ENCODE measurements around the gene ADARB1. TPM values are rescaled to one million over a fixed set of nuclear protein-coding genes. Genes with fewer than 3 reads are reported as not detected.

Gene ADARB1
- total RNA-seq, 1 donor from 2014 or later, result 5.1 TPM

DNA sequence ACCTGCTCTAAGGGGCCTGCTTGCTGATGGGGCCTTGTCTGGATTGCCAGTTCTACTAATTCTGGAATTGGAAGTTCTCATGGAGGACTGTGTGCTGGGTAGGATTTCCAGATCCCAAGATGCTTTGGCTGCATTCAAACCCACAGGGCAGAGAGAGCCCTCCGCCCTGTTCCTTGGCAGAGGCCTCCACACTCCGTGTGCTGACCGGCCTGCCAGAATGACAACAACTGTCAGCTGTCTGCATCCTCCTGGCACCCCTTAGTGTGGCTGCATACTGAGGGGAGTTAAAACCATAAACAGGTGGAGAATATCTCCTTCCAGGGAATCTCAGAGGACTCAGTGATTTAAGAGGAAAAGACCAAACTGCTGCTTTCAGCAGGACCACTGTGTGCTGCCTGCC lies 60.7 kb downstream of the ADARB1 start:
- Mint-ChIP-seq H3K9me3 (no peaks in the 10 kb centered on the region), H3K4me1 (peaks cover 10% of the 10 kb centered on the region), H3K36me3 (no peaks in the 10 kb centered on the region), H3K27me3 (ENCODE audit: insufficient read depth, low read depth) (peaks cover 3% of the 10 kb centered on the region), H3K4me3 (no peak overlapping the region), H3K27ac (no peak overlapping the region)
- Histone ChIP-seq H3K4me1 (no peaks in the 10 kb centered on the region), H3K79me2 (ENCODE audit: low read depth) (no peaks in the 10 kb centered on the region), H3K27me3 (no peaks in the 10 kb centered on the region), H3K9ac (no peak overlapping the region), H3K4me3 (no peak overlapping the region), H3K27ac (no peak overlapping the region), H4K20me1 (ENCODE audit: low read depth) (no peaks in the 10 kb centered on the region), H2AFZ (replicated peaks) (no peak overlapping the region), H3K9me3 (ENCODE audit: low read depth) (no peaks in the 10 kb centered on the region), H3F3A (ENCODE audit: low read depth) (peaks cover 4% of the 10 kb centered on the region), H3K36me3 (no peaks in the 10 kb centered on the region), H3K4me2 (no peak overlapping the region)
- DNase-seq (ENCODE audit: low spot score), result no peak
- TF ChIP-seq EZH2 (IDR thresholded peaks at IDR 0.05) (no peak), EZH2phosphoT487 (IDR thresholded peaks at IDR 0.05) (no peak)
- TF ChIP-seq, protein P1, sequence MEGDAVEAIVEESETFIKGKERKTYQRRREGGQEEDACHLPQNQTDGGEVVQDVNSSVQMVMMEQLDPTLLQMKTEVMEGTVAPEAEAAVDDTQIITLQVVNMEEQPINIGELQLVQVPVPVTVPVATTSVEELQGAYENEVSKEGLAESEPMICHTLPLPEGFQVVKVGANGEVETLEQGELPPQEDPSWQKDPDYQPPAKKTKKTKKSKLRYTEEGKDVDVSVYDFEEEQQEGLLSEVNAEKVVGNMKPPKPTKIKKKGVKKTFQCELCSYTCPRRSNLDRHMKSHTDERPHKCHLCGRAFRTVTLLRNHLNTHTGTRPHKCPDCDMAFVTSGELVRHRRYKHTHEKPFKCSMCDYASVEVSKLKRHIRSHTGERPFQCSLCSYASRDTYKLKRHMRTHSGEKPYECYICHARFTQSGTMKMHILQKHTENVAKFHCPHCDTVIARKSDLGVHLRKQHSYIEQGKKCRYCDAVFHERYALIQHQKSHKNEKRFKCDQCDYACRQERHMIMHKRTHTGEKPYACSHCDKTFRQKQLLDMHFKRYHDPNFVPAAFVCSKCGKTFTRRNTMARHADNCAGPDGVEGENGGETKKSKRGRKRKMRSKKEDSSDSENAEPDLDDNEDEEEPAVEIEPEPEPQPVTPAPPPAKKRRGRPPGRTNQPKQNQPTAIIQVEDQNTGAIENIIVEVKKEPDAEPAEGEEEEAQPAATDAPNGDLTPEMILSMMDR (IDR thresholded peaks at IDR 0.05), result no peak

GRCh38 chr21:45135868-45136267 lies 61.5 kb downstream of the ADARB1 start:
- H3K9ac ChIP-seq, result no peak overlapping the region
- H4K20me1 ChIP-seq (ENCODE audit: low read depth), result no peaks in the 10 kb centered on the region
- no peaks in the 10 kb centered on the region for H3K9me3 ChIP-seq (ENCODE audit: low read depth)
- H3K79me2 ChIP-seq (ENCODE audit: low read depth), result no peaks in the 10 kb centered on the region
- no peaks in the 10 kb centered on the region for H3K27me3 ChIP-seq
- H3F3A ChIP-seq (ENCODE audit: low read depth), result peaks cover 4% of the 10 kb centered on the region
- no peak overlapping the region for H3K4me2 ChIP-seq
- no peak for TF ChIP-seq EZH2phosphoT487 (IDR thresholded peaks at IDR 0.05)
- TF ChIP-seq, protein P1 (IDR thresholded peaks at IDR 0.05), result no peak
- no peak for TF ChIP-seq EZH2 (IDR thresholded peaks at IDR 0.05)
- no peaks in the 10 kb centered on the region for H3K36me3 ChIP-seq
- H3K27me3 Mint-ChIP-seq (ENCODE audit: insufficient read depth, low read depth), result peaks cover 3% of the 10 kb centered on the region
- no peak overlapping the region for H3K4me3 ChIP-seq
- H3K36me3 Mint-ChIP-seq, result no peaks in the 10 kb centered on the region
- H3K9me3 Mint-ChIP-seq, result no peaks in the 10 kb centered on the region
- no peak overlapping the region for H2AFZ ChIP-seq (replicated peaks)
- H3K27ac ChIP-seq, result no peak overlapping the region
- H3K4me3 Mint-ChIP-seq, result no peak overlapping the region
- DNase-seq (ENCODE audit: low spot score), result no peak
- peaks cover 12% of the 10 kb centered on the region for H3K4me1 Mint-ChIP-seq
- H3K4me1 ChIP-seq, result no peaks in the 10 kb centered on the region
- H3K27ac Mint-ChIP-seq, result peak overlapping the region; percentile 64

GRCh38 chr21:45136500-45136899 lies 62.1 kb downstream of the ADARB1 start:
- Histone ChIP-seq H3K36me3 (no peaks in the 10 kb centered on the region), H3K4me1 (no peaks in the 10 kb centered on the region), H3K9me3 (ENCODE audit: low read depth) (no peaks in the 10 kb centered on the region), H3K27ac (no peak overlapping the region), H3F3A (ENCODE audit: low read depth) (peaks cover 4% of the 10 kb centered on the region), H2AFZ (replicated peaks) (no peak overlapping the region), H3K9ac (no peak overlapping the region), H3K27me3 (no peaks in the 10 kb centered on the region), H3K4me2 (no peak overlapping the region), H4K20me1 (ENCODE audit: low read depth) (no peaks in the 10 kb centered on the region), H3K79me2 (ENCODE audit: low read depth) (no peaks in the 10 kb centered on the region), H3K4me3 (no peak overlapping the region)
- H3K27ac Mint-ChIP-seq, result peak overlapping the region; percentile 64
- no peaks in the 10 kb centered on the region for H3K9me3 Mint-ChIP-seq
- TF ChIP-seq EZH2 (IDR thresholded peaks at IDR 0.05) (no peak), EZH2phosphoT487 (IDR thresholded peaks at IDR 0.05) (no peak)
- TF ChIP-seq, protein P1 (IDR thresholded peaks at IDR 0.05), result no peak
- peaks cover 12% of the 10 kb centered on the region for H3K4me1 Mint-ChIP-seq
- no peak overlapping the region for H3K4me3 Mint-ChIP-seq
- H3K36me3 Mint-ChIP-seq, result no peaks in the 10 kb centered on the region
- DNase-seq (ENCODE audit: low spot score), result no peak
- H3K27me3 Mint-ChIP-seq (ENCODE audit: insufficient read depth, low read depth), result peaks cover 3% of the 10 kb centered on the region
